Activated CD8-positive, alpha-beta memory T cell treated with anti-CD3 and anti-CD28 coated beads for 36 hours (primary cell): ENCODE data around the gene VGLL4. TPM values are rescaled to one million over a fixed set of nuclear protein-coding genes. Genes with fewer than 3 reads are reported as not detected.

Experiments used
- CTCF ChIA-PET: fragments of 350-600 bp; sonication (Branson Sonifier 250); formaldehyde crosslinking; loops from one replicate; lab custom pipeline; 2021; ENCODE audit warnings: antibody characterized with exemption; lab: Charles Lee
- POLR2A ChIA-PET: fragments of 350-600 bp; sonication (Branson Sonifier 250); formaldehyde crosslinking; loops from one replicate; lab custom pipeline; 2021; ENCODE audit warnings: antibody characterized with exemption; lab: Charles Lee
- total RNA-seq, 2 experiments: library from RNA; stranded (reverse); gene quantifications; one replicate each; pipeline ENCODE4 v1.2.3, GENCODE V29; 2021

VGLL4 gene
- total RNA-seq, 2 experiments from 2014 or later = 47.7 to 50.3 TPM

DNA sequence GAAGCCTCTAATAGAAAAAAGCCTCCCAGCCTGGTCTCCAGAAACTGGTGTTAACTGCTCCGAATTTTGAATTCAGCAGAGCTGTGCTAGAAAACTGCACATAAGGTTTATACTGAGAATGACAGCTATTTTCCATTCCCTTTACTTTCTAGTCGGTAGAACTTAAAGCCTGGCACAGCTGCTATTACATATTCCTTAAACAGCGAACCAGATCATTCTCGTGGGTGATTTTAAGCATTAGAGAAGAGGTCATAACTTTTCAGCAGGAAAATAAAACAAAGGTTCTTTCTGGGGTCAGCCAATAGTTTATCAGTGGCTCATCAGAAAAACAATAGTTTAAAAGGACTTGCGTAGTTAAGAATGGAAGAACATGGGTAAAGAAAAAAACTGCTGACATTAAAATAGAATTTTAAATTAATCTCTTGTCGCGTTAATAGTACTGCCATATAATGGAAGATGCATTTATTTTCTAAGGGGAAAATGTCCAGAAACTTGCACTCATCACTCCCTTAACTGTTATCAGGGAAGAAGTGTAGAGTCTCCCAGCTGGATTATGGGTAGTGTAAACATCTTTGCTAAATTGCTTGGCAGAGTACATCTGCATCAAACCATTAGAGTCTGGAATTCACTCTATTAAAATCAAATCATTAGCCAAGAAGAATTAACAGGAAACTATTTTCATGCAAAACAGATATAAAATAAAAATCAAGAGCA is 7.9 kb downstream of the VGLL4 start:
- CTCF ChIA-PET = interaction anchor here (0.6 kb wide), 1 partner anchor 202 kb away, joined by 3 read pairs; no protein-coding TSS in a partner anchor
- POLR2A ChIA-PET = no interaction called here

DNA sequence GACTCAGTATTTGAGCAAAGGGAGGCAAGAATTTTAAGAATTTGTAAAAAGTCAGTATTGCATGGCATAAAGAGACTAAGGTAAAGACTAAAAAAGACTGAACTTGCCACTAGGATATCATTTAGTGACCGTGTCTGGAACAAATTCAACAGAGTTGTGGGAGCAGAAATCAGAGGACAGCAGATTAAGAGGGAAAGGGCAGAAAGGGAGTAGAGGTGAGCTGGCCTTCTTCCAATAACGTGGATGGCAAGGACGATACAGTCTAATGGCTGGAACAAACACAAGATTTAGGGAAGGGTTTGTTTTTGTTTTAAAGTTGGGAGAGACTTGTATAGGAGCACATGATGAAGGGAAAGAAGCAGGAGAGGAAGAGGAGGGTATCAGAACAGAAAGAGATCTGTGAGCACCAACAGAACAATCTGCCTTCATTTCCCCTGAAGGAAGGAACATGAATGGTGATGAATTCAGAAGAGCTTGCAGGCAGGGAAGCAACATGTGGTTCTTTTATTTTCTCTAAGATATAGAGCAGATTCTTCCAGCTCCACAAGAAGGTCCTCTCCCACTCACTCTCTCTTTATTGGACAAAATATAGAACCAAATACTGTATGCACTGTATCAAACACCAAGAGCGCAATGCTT is 8.6 kb downstream of the VGLL4 start:
- ChIA-PET CTCF (no interaction called here), POLR2A (interaction anchor here (0.9 kb wide), 1 partner anchor 9 kb away, joined by 3 read pairs; no protein-coding TSS in a partner anchor)

DNA sequence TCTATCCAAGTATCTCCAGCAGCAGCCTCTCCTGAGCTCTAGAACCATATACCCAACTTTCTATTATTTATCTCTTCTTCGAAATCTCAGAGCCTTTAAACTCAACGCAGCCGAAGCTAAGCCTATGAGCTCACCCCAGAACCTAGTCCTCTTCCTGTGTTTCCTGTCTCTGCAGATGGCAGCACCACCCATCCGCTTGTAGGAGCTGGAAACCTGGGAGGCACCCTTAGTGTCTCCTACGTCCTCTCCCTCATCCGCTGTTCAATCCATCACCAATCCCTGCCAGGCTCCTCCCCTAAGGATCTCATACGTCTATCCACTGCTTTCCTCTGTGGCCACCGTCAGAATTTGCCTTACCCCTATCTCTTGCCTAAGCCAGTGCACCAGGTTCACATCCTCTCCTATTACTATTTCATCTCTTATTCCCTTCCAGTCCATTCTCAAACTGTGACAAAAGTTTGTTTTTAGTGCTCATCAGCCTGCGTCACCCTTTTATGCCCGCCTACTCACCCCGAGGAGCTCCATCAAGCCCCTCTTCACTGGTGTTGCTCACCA is 9.6 kb downstream of the VGLL4 start:
- ChIA-PET CTCF (interaction anchor here (1.0 kb wide), 1 partner anchor 380 kb away, joined by 3 read pairs; no protein-coding TSS in a partner anchor), POLR2A (no interaction called here)

DNA sequence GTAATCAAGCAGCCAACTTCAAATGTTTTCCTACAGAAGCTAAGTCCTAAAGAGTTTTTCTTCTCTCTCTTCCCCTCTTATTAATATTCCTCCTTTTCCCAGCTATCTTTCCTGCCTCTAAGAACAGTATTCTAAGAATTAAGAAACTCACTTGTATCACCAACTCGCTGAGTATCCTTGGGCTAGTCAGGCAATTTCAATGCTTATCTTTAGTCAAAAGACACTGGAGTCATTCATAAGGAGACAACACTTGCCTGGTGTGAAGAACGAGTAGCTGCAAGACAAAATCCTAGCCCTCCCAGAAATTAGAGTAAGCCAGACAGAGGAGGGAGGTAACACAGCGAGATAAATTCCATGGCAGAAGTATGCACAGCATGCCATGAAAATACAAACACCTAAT is 10.7 kb downstream of the VGLL4 start:
- POLR2A ChIA-PET = no interaction called here

DNA sequence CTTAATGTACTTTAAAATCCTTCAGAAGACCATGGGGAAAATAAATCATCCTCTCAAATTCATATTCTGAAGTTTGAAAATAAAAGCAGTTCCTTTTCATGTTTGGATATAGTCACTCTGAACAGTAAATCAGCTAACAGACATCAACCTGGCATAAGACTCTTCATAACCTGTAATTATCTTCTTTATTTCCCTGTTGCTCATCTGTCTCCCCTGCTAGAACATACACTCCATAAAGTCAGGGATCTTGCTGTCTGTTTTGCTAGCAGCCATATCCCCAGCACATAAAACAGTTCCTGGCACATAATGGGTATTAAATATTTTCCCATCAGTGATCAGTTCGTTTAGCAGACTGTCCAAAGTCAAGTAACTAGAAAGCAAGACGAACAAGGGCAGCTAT is 11.2 kb downstream of the VGLL4 start:
- ChIA-PET CTCF (interaction anchor here (0.9 kb wide), 1 partner anchor 278 kb away, joined by 3 read pairs; no protein-coding TSS in a partner anchor), POLR2A (no interaction called here)

More for the DNA sequence above, 10.7 kb downstream of the VGLL4 start:
- CTCF ChIA-PET = interaction anchor here (0.9 kb wide), 1 partner anchor 278 kb away, joined by 3 read pairs; no protein-coding TSS in a partner anchor

DNA sequence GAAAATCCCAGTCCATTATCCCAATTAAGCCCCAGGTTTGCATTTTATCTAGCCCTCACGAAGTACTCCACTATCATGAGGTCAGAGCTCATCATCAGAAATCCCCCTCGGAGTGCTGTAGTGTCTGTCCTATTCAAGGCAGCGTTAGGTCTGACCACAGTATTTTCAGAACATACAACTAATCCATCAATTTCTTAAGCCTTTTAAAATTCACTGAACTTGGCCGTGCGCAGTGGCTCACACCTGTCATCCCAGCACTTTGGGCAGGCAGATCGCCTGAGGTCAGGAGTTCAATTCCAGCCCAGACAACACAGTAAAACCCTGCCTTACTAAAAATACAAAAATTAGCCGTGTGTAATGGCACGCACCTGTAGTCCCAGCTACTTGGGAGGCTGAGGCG is 11.9 kb downstream of the VGLL4 start:
- CTCF ChIA-PET = no interaction called here
- POLR2A ChIA-PET = no interaction called here

DNA sequence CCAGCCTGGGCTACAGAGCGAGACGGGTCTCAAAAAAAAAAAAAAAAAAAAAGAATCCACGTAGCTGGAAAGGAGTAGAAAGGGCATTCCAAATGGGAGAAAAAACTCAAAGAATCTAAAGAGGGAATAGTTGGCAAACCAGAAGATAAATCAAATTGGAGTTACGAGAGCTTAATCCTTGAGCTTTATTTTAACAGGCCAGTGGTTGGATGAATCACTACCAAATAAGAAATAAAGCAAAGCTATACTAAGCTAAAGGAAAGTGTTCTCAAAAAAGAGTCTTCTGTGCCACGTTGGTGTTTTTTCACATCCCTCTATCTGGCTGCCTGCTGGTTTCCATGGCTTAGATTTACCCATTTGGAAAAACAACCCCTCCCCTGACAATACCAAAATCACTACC is 14.0 kb downstream of the VGLL4 start:
- ChIA-PET CTCF (no interaction called here), POLR2A (no interaction called here)

DNA sequence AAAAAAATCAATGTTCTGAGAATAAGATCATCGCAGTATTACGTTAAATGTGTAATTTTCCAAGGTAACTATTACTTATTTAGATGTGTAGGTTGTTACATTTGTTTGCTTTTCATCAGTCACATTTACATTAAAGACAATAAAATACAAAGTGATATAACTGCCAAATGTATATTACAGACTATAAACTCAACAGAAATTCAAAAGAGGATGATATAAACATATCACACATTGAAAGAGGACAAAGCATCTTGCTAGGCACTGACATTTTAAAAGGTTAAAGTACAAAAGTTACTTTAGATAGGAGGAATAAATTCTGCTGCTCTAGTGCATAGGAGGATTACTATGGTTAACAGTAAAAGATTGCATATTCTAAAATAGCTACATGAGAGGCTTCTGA is 16.1 kb downstream of the VGLL4 start:
- CTCF ChIA-PET = interaction anchor here (0.9 kb wide), 1 partner anchor 10 kb away, joined by 3 read pairs; no protein-coding TSS in a partner anchor
- POLR2A ChIA-PET = no interaction called here

DNA sequence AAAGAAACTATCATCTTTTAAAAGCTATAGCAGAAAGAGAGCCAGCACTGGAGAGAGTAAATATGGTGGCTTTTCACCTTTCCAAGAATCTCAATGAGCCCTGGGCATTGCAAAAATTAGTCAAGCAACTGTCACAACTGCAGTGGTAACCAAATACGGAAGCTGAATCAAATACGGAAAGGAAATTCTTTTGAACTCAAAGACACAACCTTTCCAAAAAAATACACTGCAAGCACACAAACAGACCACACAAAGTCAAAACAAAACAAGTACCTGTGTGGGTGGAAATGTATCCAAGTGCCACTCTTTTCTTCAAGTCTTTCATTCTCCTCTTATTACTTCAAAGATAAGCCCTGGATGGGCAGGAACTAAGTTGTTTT is 17.6 kb downstream of the VGLL4 start:
- CTCF ChIA-PET = interaction anchor here (0.6 to 2.0 kb wide), 2 partner anchors 11 to 18 kb away, joined by 3 to 6 read pairs; partner anchors contain the start of gene VGLL4
- POLR2A ChIA-PET = interaction anchor here (0.7 to 1.1 kb wide), 5 partner anchors 9 to 262 kb away, joined by 3 to 5 read pairs (median 4); partner anchors contain the start of gene VGLL4

DNA sequence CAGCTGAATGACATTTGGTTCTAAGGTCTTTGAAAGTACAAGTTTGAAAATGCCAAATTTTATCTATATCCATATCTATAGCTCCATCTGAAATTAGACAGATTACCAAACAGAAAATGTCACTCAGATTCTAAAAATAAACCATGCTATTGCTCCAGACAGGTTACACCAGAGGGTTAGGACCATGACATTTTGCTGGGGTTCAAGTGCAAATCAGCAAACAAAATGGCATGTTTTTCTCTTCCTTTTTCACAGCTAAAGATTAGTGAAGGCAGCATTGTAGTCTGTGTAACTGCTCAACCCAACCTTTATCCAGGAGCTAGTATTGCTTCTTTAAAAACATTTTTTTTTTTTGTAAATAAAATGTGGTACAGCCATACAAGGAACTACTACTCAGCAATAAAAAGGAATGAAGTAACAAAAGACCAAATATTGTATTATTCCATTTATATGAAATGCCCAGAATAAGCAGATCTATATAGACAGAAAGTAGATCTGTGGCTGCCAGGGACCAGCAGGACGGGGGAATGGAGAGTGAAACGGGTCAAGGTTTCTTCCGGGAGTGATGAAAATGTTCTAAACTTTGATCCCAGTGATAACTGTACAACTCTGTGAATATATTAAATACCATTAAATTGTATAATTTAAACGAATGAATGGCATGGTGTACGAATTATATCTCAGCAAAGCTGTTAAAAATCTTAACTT is 18.2 kb downstream of the VGLL4 start:
- ChIA-PET CTCF (interaction anchor here (2.0 kb wide), 1 partner anchor 18 kb away, joined by 6 read pairs; the partner anchor contains the start of gene VGLL4), POLR2A (interaction anchor here (0.7 to 1.1 kb wide), 4 partner anchors 9 to 261 kb away, joined by 3 to 5 read pairs (median 4); no protein-coding TSS in a partner anchor)

DNA sequence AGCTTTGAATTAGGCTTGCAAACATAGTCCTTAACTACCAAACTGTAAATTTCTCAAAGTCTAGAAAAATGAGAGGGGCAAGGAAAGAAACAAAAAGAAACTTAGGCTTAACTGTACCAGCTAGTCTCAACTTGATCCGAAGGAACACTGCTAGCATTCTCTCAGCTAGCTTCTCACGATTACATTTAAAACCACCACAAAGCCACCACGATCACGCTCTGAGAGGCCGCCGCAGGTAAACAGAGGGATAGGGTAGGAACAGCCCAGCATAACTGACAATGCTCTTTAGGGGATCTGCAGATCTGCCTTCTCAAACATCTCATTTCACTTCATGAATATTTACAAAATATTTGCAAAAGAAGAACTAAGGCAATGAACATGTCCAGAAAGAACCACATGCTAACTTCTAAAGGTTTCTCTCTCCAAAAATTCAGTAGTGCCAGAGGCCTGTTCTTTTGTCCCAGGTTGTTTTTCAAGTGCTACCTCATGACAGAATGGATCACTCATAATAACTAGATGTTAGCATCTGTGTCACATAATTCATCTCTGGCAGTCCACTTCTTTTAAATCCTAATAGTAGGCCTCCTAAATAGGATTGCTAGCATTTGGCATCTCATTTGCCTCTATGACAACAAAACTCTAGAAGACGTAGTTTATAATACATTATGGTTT is 18.9 kb downstream of the VGLL4 start:
- ChIA-PET POLR2A (interaction anchor here (0.5 to 0.7 kb wide), 4 partner anchors 9 to 26 kb away, joined by 3 to 5 read pairs (median 4); no protein-coding TSS in a partner anchor), CTCF (interaction anchor here (2.0 kb wide), 1 partner anchor 19 kb away, joined by 6 read pairs; the partner anchor contains the start of gene VGLL4)

DNA sequence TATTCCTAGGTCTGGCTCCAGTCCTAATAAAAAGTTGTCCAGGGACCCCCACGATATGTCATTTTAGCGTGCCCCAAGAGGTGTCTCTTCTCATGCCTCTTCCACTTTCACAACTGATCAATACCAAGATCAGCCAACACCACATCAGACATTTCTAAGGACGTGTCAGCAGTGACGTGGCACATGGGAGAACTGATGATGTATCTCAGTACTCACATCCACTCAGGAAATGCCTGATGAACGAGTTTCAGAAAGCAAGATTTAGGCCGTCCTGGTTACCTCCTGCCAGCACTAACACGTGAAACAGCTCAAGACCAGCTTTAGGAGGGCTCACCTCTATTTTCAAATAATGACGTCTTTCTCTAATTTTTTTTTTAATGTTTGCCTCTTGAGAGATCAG is 19.6 kb downstream of the VGLL4 start:
- CTCF ChIA-PET = interaction anchor here (1.0 kb wide), 1 partner anchor 309 kb away, joined by 3 read pairs; no protein-coding TSS in a partner anchor

DNA sequence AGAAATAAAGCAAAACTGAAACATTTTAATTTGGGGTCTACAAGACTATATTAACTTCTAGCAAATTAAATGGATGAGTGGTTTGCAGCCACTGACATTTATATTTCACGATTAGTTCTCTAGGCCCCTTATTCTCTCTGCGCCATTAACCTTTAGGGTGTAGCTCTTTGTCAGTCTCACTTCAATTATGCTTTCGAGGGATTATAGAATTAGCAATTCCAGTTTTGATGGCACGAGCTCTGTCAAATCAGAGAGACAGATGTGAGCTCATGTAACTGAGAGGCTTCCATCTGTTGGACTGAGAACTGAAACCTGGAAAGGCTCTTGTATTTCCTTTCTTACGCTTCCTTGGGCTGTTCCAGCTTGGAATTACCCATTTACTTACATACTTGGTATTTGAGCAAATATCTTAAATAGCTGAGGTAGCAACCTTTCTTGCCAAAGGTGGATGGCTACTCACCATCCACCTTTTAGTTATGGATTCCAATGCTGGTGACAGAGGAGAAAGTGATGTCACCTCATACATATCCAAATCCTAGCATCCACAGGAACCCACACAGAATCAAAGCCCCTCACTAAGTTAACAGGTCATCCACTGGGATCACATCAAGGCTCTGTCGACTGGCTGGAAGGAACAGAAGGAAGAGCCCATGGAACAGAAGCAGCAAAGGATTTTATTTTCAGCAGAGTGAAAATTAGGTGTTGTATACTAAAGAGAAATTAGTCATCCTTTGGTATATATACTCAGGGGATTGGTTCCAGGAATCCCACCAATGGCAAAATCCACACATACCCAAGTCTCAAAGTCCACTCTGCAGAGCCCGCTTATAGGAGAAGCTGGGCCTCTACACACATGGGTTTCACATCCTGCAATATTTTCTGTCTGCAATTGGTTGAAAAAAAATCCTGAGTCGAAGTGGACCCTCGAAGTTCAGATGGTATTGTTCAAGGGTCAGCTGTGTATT is 20.8 kb downstream of the VGLL4 start:
- ChIA-PET CTCF (no interaction called here), POLR2A (interaction anchor here (0.6 to 1.0 kb wide), 3 partner anchors 16 to 144 kb away, joined by 3 to 5 read pairs (median 3); no protein-coding TSS in a partner anchor)

More for the DNA sequence above, 19.6 kb downstream of the VGLL4 start:
- POLR2A ChIA-PET = interaction anchor here (0.5 to 1.0 kb wide), 5 partner anchors 8 to 27 kb away, joined by 3 to 5 read pairs (median 5); no protein-coding TSS in a partner anchor

DNA sequence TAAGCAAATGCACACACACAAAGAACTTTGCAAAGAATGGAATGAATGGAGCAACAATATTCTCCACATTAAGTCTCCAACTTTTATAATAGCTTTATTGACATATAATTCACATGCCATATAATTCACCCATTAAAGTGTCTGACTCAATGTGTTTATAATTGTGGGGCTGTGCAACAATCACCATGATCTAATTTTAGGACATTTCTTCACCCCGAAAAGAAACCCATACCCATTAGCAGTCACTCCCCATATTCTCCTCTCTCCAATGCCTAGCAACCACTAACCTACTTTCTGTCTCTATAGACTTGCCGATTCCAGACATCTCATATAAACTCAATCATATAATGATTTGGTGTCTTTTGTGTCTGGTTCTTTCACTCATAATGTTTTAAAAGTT is 22.6 kb downstream of the VGLL4 start:
- ChIA-PET CTCF (no interaction called here), POLR2A (no interaction called here)

DNA sequence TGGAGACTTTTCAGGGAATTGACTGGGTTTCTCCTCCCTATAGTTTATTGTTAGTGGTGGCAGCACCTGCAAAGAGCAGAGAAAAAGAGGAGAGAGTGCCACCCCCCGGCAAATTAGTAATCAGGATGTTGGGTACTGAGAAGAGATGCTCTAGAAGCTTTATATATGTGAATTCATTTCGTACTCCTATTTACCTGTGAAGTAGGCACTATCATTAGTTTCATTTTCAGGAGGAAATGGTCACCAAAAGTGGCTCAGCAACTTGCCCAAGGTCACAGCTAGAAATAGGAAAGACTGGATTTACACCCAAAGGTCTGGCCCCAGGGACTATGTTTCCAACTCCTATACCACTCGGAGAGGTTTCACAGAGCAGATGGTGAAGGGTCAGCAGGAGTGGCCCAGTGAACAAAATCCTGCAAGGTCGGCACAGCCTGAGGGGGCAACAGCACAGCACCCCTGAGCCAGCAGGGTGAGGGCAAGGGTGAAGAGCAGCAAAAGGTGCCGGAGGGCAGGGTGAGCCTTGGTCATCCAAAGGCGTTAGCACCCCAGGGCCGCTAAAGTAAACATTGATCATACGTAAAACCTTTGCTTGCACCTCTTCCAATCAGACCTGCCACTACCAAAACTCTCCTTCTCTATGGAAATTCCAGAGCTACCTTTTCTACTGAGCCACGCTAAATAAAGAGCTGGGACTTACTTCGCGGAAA is 23.6 kb downstream of the VGLL4 start:
- ChIA-PET POLR2A (no interaction called here), CTCF (no interaction called here)

DNA sequence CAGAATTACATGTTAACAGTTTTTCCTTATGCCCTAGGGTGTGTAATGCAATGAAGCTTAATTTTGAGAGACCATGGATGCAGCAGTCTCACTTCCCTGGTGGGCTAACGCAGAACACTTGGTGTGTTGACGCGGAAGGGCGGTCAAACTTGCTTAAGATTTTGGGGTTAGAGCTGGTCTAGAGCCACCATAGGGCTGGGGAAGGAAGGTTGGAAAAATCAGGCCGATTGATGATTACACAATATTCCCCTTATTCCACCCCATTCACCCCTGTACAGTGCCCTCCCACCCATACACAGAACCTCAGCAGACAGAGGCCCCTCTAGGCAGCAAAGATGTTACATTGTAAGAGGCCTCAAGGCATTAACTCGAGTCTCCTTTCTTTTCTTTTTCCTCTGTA is 24.3 kb downstream of the VGLL4 start:
- ChIA-PET CTCF (no interaction called here), POLR2A (no interaction called here)

DNA sequence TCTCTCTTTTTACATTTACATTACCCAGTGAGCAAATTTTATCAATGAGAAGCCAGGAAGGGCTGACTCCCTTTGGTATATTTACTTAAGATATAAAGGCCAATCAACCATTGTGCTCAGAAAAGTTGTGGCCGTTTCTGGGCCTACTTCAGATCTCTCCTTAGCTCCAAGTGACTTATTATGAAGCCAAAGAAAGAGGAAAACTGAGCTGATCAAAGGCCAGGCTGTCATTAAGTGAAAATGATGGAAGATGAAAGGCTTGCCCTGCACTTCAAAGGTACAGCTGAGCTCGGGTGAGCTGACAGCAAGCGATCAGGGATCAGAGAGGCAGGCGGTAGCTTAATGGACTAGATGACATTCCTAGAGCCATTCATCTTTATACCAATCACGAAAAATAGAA is 24.8 kb downstream of the VGLL4 start:
- ChIA-PET POLR2A (no interaction called here), CTCF (no interaction called here)
